PFSK-1 (cell line): Measurements from ENCODE around the gene SHLD1.

Experiments
- FOXP2 ChIP-seq: optimal IDR thresholded peaks from 2 replicates; pipeline ENCODE3; 2011; ENCODE audit warnings: borderline replicate concordance, control low read depth, inconsistent platforms; ENCODE audit not compliant: insufficient read depth; ENCODE audit errors: extremely low read length, extremely low read depth
- POLR2AphosphoS5 ChIP-seq: IDR thresholded peaks from 2 replicates; pipeline ENCODE4 v1.6.1; 2012; ENCODE audit warnings: low read depth, mild to moderate bottlenecking, control low read depth, low read length, moderate library complexity
- TAF1 ChIP-seq: IDR thresholded peaks from 2 replicates; pipeline ENCODE4 v1.6.1; 2012; ENCODE audit warnings: low read length, control low read depth, borderline replicate concordance; ENCODE audit not compliant: insufficient read depth
- TF ChIP-seq, protein P1 (sequence below), 2 experiments: IDR thresholded peaks; 2 replicates each; pipeline versions ENCODE4 v1.6.1 to v1.8.0; 2011 to 2012; ENCODE audit warnings: low read depth in 2 of 2, low read length in 2 of 2, control low read depth in 1 of 2, inconsistent platforms in 1 of 2, mild to moderate bottlenecking in 1 of 2, moderate library complexity in 1 of 2; ENCODE audit not compliant: insufficient read depth in 1 of 2

DNA sequence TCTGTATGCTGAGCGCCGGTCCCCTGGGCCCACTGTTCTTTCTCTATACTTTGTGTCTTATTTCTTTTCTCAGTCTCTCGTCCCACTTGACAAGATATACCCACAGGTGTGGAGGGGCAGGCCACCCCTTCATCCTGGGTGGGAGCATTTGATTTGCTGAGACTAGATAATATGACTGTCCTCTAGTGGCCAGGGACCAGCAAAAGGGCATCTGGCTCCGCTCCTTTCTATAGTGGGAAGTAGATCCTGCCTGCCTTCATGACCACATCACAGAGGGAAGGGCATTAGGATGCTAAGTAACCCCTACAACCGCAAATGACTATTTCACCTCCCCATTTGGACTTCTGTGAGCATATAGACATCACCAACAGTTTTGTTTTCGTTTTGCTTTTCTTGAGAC is 135.7 kb downstream of the SHLD1 start:
- TF ChIP-seq, protein P1, sequence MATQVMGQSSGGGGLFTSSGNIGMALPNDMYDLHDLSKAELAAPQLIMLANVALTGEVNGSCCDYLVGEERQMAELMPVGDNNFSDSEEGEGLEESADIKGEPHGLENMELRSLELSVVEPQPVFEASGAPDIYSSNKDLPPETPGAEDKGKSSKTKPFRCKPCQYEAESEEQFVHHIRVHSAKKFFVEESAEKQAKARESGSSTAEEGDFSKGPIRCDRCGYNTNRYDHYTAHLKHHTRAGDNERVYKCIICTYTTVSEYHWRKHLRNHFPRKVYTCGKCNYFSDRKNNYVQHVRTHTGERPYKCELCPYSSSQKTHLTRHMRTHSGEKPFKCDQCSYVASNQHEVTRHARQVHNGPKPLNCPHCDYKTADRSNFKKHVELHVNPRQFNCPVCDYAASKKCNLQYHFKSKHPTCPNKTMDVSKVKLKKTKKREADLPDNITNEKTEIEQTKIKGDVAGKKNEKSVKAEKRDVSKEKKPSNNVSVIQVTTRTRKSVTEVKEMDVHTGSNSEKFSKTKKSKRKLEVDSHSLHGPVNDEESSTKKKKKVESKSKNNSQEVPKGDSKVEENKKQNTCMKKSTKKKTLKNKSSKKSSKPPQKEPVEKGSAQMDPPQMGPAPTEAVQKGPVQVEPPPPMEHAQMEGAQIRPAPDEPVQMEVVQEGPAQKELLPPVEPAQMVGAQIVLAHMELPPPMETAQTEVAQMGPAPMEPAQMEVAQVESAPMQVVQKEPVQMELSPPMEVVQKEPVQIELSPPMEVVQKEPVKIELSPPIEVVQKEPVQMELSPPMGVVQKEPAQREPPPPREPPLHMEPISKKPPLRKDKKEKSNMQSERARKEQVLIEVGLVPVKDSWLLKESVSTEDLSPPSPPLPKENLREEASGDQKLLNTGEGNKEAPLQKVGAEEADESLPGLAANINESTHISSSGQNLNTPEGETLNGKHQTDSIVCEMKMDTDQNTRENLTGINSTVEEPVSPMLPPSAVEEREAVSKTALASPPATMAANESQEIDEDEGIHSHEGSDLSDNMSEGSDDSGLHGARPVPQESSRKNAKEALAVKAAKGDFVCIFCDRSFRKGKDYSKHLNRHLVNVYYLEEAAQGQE (IDR thresholded peaks at IDR 0.05; ENCODE audit: insufficient read depth in 1 of 2, low read depth in 2 of 2, low read length in 2 of 2): no peak
- TF ChIP-seq POLR2AphosphoS5 (no peak), TAF1 (no peak), FOXP2 (no peak)
